Esophagus squamous epithelium (tissue), 5 donors: Measurements from ENCODE around the gene CLEC4G. TPM values are rescaled to one million over a fixed set of nuclear protein-coding genes. Genes with fewer than 3 reads are reported as not detected.

ENCODE experiments used
- DNase-seq: peaks from one replicate; lab custom pipeline; 2025; lab: John Stamatoyannopoulos, UW
- H3K27ac ChIP-seq, 4 donors: fragments of 200-600 bp; sonication (generic); one replicate each; pipeline ENCODE4 v1.5.1; 2016 to 2019; ENCODE audit warnings: mild to moderate bottlenecking in 1 of 4
- H3K27me3 ChIP-seq, 4 donors: fragments of 200-600 bp; sonication (generic); 1 replicate in 3 of 4; 2 replicates in 1 of 4; pipeline versions ENCODE4 v1.5.1 to v1.6.0; 2017 to 2021; ENCODE audit warnings: antibody characterized with exemption in 1 of 4
- H3K36me3 ChIP-seq, 3 donors: fragments of 200-600 bp; sonication (generic); one replicate each; pipeline ENCODE4 v1.5.1; 2016 to 2019
- H3K4me1 ChIP-seq, 3 donors: fragments of 200-600 bp; sonication (generic); one replicate each; pipeline ENCODE4 v1.5.1; 2017 to 2019
- H3K4me3 ChIP-seq, 4 donors: fragments of 200-600 bp; sonication (generic); 1 replicate in 3 of 4; 2 replicates in 1 of 4; pipeline ENCODE4 v1.5.1; 2016 to 2019; ENCODE audit warnings: mild to moderate bottlenecking in 2 of 4, moderate library complexity in 1 of 4
- H3K9me3 ChIP-seq, 3 donors: fragments of 200-600 bp; sonication (generic); one replicate each; pipeline ENCODE4 v1.5.1; 2016 to 2019
- POLR2A ChIP-seq, 4 donors: fragments of 450-650 bp; IDR thresholded peaks; one replicate each; pipeline ENCODE4 v1.6.1; 2017; ENCODE audit warnings: antibody characterized with exemption in 4 of 4, mild to moderate bottlenecking in 4 of 4, moderate library complexity in 3 of 4
- WGBS, 2 donors: methylation state at CpG; one replicate each; pipeline ENCODE4 v1.1.5; 2018; 5-methylcytosine and 5-hydroxymethylcytosine counted together
- intact Hi-C: fragments of 100-400 bp; cut with DNase I; formaldehyde crosslinking; loops from one replicate; pipeline ENCODE4 v1.15.0; 2022
- total RNA-seq, 4 donors: library from RNA; depleted of rRNA; stranded (reverse); fragments of >200 nt; gene quantifications; one replicate each; pipeline ENCODE4 v1.1.0, GENCODE V29; 2016
- TF ChIP-seq, protein P1 (sequence below), 6 experiments: fragments of 450-650 bp in 4 of 6; fragments of 200-600 bp in 2 of 6; sonication (generic) in 2 of 6; IDR thresholded peaks; one replicate each; pipeline ENCODE4 v1.5.1; 2016 to 2019; ENCODE audit warnings: antibody characterized with exemption in 6 of 6, mild to moderate bottlenecking in 4 of 6, moderate library complexity in 4 of 6
- donor health status: DM: yes; HTN: yes; CAD: no.

CLEC4G gene
- total RNA-seq, 4 donors from 2014 or later: 0.18 to 3.2 (median 1.1) TPM; not detected in 1

GRCh38 chr19:7759156-7759555 lies 27.2 kb upstream of the CLEC4G start:
- H3K9me3 ChIP-seq: peaks cover 0 to 47% (median 21%) of the 10 kb centered on the region in 3 donors
- intact Hi-C loops: no loop called here
- no peak for DNase-seq
- no peaks in the 10 kb centered on the region for H3K36me3 ChIP-seq
- no peak overlapping the region for H3K4me3 ChIP-seq
- no peak overlapping the region for H3K27ac ChIP-seq
- no peak for TF ChIP-seq POLR2A (IDR thresholded peaks at IDR 0.05)
- TF ChIP-seq, protein P1, sequence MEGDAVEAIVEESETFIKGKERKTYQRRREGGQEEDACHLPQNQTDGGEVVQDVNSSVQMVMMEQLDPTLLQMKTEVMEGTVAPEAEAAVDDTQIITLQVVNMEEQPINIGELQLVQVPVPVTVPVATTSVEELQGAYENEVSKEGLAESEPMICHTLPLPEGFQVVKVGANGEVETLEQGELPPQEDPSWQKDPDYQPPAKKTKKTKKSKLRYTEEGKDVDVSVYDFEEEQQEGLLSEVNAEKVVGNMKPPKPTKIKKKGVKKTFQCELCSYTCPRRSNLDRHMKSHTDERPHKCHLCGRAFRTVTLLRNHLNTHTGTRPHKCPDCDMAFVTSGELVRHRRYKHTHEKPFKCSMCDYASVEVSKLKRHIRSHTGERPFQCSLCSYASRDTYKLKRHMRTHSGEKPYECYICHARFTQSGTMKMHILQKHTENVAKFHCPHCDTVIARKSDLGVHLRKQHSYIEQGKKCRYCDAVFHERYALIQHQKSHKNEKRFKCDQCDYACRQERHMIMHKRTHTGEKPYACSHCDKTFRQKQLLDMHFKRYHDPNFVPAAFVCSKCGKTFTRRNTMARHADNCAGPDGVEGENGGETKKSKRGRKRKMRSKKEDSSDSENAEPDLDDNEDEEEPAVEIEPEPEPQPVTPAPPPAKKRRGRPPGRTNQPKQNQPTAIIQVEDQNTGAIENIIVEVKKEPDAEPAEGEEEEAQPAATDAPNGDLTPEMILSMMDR (IDR thresholded peaks at IDR 0.05): no peak
- no peaks in the 10 kb centered on the region for H3K4me1 ChIP-seq
- peaks cover 0 to 32% (median under 1%) of the 10 kb centered on the region in 4 donors for H3K27me3 ChIP-seq
- WGBS, 2 donors: 74 to 100% methylated on average over 1 of the region's 1 CpG

GRCh38 chr19:7757358-7757757 lies 25.4 kb upstream of the CLEC4G start:
- Histone ChIP-seq H3K4me3 (no peak overlapping the region), H3K27ac (no peak overlapping the region), H3K9me3 (peaks cover 0 to 47% (median 21%) of the 10 kb centered on the region in 3 donors), H3K27me3 (peaks cover 0 to 20% (median 1%) of the 10 kb centered on the region in 4 donors), H3K36me3 (no peaks in the 10 kb centered on the region), H3K4me1 (no peaks in the 10 kb centered on the region)
- WGBS, 2 donors: 63 to 73% methylated on average over 2 to 3 of the region's 3 CpGs
- intact Hi-C loops: no loop called here
- no peak for DNase-seq
- no peak for TF ChIP-seq POLR2A (IDR thresholded peaks at IDR 0.05)
- TF ChIP-seq, protein P1 (IDR thresholded peaks at IDR 0.05): no peak

GRCh38 chr19:7756258-7756657 lies 24.3 kb upstream of the CLEC4G start:
- Histone ChIP-seq H3K9me3 (peaks cover 0 to 47% (median 21%) of the 10 kb centered on the region in 3 donors), H3K4me1 (no peaks in the 10 kb centered on the region), H3K27me3 (peaks cover 0 to 22% (median 1%) of the 10 kb centered on the region in 4 donors), H3K4me3 (no peak overlapping the region), H3K36me3 (no peaks in the 10 kb centered on the region), H3K27ac (no peak overlapping the region)
- WGBS, 2 donors: 27 to 31% methylated on average over 3 to 4 of the region's 4 CpGs
- TF ChIP-seq, protein P1 (IDR thresholded peaks at IDR 0.05): no peak
- no peak for TF ChIP-seq POLR2A (IDR thresholded peaks at IDR 0.05)
- intact Hi-C loops: no loop called here
- no peak for DNase-seq

DNA sequence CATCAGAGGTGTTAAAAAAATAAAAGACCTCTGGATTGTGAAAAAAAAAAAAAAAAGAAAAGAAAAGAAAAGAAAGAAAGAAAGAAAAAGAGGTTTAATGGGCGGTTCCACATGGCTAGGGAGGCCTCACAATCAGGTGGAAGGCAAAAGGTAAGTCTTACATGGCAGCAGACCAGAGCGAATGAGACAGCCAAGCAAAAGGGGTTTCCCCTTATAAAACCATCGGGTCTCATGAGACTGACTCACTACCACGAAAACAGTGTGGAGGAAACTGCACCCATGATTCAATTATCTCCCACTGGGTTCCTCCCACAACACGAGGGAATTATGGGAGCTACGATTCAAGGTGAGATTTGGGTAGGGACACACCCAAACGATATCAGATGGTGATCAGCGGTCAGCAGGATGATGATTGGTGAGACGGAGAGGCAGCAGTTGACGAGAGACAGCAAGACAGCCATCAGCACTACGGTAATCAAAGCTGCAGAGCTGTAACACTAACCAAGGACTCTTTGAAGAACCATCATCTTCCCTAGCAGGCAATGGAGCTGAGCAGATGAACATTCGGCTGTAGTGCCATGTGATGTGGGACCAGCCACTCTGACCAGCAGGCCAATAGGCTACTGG lies 19.4 kb upstream of the CLEC4G start:
- H3K4me1 ChIP-seq: no peaks in the 10 kb centered on the region
- H3K36me3 ChIP-seq: no peaks in the 10 kb centered on the region
- H3K27me3 ChIP-seq: peaks cover 0 to 53% (median 1%) of the 10 kb centered on the region in 4 donors
- no peak overlapping the region for H3K4me3 ChIP-seq
- intact Hi-C loops: no loop called here
- no peak overlapping the region for H3K27ac ChIP-seq
- TF ChIP-seq, protein P1 (IDR thresholded peaks at IDR 0.05): no peak
- no peak for TF ChIP-seq POLR2A (IDR thresholded peaks at IDR 0.05)
- DNase-seq: no peak
- peaks cover 0 to 7% (median 3%) of the 10 kb centered on the region in 3 donors for H3K9me3 ChIP-seq
- WGBS, 2 donors: 40 to 51% methylated on average over 11 to 12 of the region's 12 CpGs

DNA sequence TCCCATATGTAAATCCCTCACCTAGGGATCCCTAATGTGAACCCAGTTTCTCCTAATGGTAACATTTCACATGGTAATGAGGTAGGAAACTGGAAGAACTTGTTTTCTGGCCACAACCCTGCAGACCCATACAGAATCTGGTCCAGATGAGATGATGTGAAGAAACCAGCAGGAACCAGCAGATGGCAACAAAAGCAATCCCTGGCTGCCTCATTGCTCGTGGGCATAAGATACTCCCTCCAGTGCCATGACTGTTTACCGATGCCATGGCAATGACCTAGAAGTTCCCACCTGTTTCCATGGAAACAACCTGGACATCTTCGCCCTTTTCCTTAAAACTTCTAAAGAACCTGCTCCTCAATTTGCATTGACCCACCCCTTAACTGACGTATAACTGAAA lies 16.8 kb upstream of the CLEC4G start:
- WGBS, 2 donors: 14 to 21% methylated on average over 4 of the region's 4 CpGs
- Histone ChIP-seq H3K4me3 (no peak overlapping the region), H3K4me1 (no peaks in the 10 kb centered on the region), H3K27ac (no peak overlapping the region), H3K27me3 (peaks cover 0 to 67% (median 0%) of the 10 kb centered on the region in 4 donors), H3K36me3 (no peaks in the 10 kb centered on the region), H3K9me3 (no peaks in the 10 kb centered on the region)
- no peak for DNase-seq
- TF ChIP-seq POLR2A (IDR thresholded peaks at IDR 0.05): no peak
- TF ChIP-seq, protein P1 (IDR thresholded peaks at IDR 0.05): peak in 1 of 6 experiments; percentile 16
- intact Hi-C loops: no loop called here
